Astrocyte (in vitro differentiated cells and primary cell): ENCODE measurements around the gene C12orf43. TPM values are rescaled to one million over a fixed set of nuclear protein-coding genes. Genes with fewer than 3 reads are reported as not detected.

Experiments
- DNase-seq: peaks from one replicate; pipeline ENCODE4 v3.0.0-alpha.2; 2010; ENCODE audit warnings: low read depth
- FAIRE-seq: peaks from 2 replicates; lab custom pipeline; 2011; peaks lifted over from hg19 to GRCh38; lab: Jason Lieb, UNC
- H2AFZ ChIP-seq: 2 replicates; pipeline ENCODE4 v1.6.0; 2012; ENCODE audit warnings: low read depth, low read length, inconsistent platforms
- H3K27ac ChIP-seq: 2 replicates; pipeline ENCODE4 v1.5.1; 2011; ENCODE audit warnings: low read depth, low read length, inconsistent platforms
- H3K27me3 ChIP-seq: 2 replicates; pipeline ENCODE4 v1.6.0; 2011; ENCODE audit warnings: low read length, inconsistent platforms; ENCODE audit not compliant: insufficient read depth
- H3K36me3 ChIP-seq: 2 replicates; pipeline ENCODE4 v1.5.1; 2011; ENCODE audit warnings: low read length, inconsistent platforms; ENCODE audit not compliant: insufficient read depth
- H3K4me1 ChIP-seq: 2 replicates; pipeline ENCODE4 v1.5.1; 2011; ENCODE audit warnings: low read length, inconsistent platforms; ENCODE audit not compliant: insufficient read depth
- H3K4me2 ChIP-seq: 2 replicates; pipeline ENCODE4 v1.6.0; 2012; ENCODE audit warnings: low read length, inconsistent platforms
- H3K4me3 ChIP-seq: 2 replicates; pipeline ENCODE4 v1.5.1; 2011; ENCODE audit warnings: low read depth, mild to moderate bottlenecking, low read length, inconsistent platforms; ENCODE audit not compliant: insufficient read depth
- H3K79me2 ChIP-seq: 2 replicates; pipeline ENCODE4 v1.6.0; 2012; ENCODE audit warnings: mild to moderate bottlenecking, low read length, inconsistent platforms; ENCODE audit not compliant: insufficient read depth
- H3K9ac ChIP-seq: 2 replicates; pipeline ENCODE4 v1.6.0; 2012; ENCODE audit warnings: mild to moderate bottlenecking, low read length, inconsistent platforms
- H3K9me3 ChIP-seq: 2 replicates; pipeline ENCODE4 v1.5.1; 2012; ENCODE audit warnings: low read depth, mild to moderate bottlenecking, low read length, inconsistent platforms; ENCODE audit not compliant: insufficient read depth
- H4K20me1 ChIP-seq: 2 replicates; pipeline ENCODE4 v1.6.0; 2012; ENCODE audit warnings: low read length, inconsistent platforms; ENCODE audit not compliant: insufficient read depth
- H3K27ac Mint-ChIP-seq: one replicate; pipeline ENCODE4 v1.8.0; 2021; ENCODE audit warnings: mild to moderate bottlenecking, mixed read lengths; ENCODE audit not compliant: unreplicated experiment
- H3K27me3 Mint-ChIP-seq: one replicate; pipeline ENCODE4 v1.8.0; 2021; ENCODE audit warnings: low read depth, mixed read lengths; ENCODE audit not compliant: unreplicated experiment
- H3K36me3 Mint-ChIP-seq: one replicate; pipeline ENCODE4 v1.8.0; 2021; ENCODE audit warnings: low read depth, mixed read lengths; ENCODE audit not compliant: unreplicated experiment
- H3K4me1 Mint-ChIP-seq: one replicate; pipeline ENCODE4 v1.8.0; 2021; ENCODE audit warnings: low read depth, mixed read lengths; ENCODE audit not compliant: unreplicated experiment
- H3K4me3 Mint-ChIP-seq: one replicate; pipeline ENCODE4 v1.8.0; 2021; ENCODE audit warnings: mild to moderate bottlenecking, moderate library complexity, mixed read lengths; ENCODE audit not compliant: unreplicated experiment
- H3K9me3 Mint-ChIP-seq: one replicate; pipeline ENCODE4 v1.8.0; 2021; ENCODE audit warnings: mild to moderate bottlenecking, mixed read lengths; ENCODE audit not compliant: unreplicated experiment
- CTCF ChIP-seq: IDR thresholded peaks from 2 replicates; pipeline ENCODE4 v1.5.1; 2011; ENCODE audit warnings: low read depth, mild to moderate bottlenecking, inconsistent platforms, low read length, moderate library complexity; ENCODE audit not compliant: insufficient read depth
- EZH2 ChIP-seq: IDR thresholded peaks from 2 replicates; pipeline ENCODE4 v1.6.1; 2012; ENCODE audit warnings: mild to moderate bottlenecking, low read length, inconsistent platforms; ENCODE audit not compliant: insufficient read depth
- total RNA-seq: library from RNA; stranded (reverse); gene quantifications from 2 replicates; pipeline ENCODE4 v1.2.1, GENCODE V29; 2021

Gene C12orf43
- total RNA-seq, 1 donor from 2014 or later, result 16.2 TPM

- Mint-ChIP-seq H3K9me3 (no peaks in the 10 kb centered on the region), H3K4me1 (no peaks in the 10 kb centered on the region), H3K27ac (no peak within 1 kb of the TSS), H3K4me3 (no peak within 1 kb of the TSS), H3K27me3 (peaks cover 2% of the 10 kb centered on the region), H3K36me3 (no peaks in the 10 kb centered on the region)
- H3K4me2 ChIP-seq, result no peak within 1 kb of the TSS
- no peak within 1 kb of the TSS for H3K4me3 ChIP-seq
- FAIRE-seq, result no peak
- no peak for TF ChIP-seq EZH2
- TF ChIP-seq CTCF, result no peak
- H3K27me3 ChIP-seq, result peaks cover 2% of the 10 kb centered on the region
- H2AFZ ChIP-seq, result no peak within 1 kb of the TSS
- H3K27ac ChIP-seq, result no peak within 1 kb of the TSS
- no peaks in the 10 kb centered on the region for H3K9me3 ChIP-seq
- no peaks in the 10 kb centered on the region for H4K20me1 ChIP-seq
- no peaks in the 10 kb centered on the region for H3K36me3 ChIP-seq
- no peak for DNase-seq
- H3K9ac ChIP-seq, result no peak within 1 kb of the TSS
- no peaks in the 10 kb centered on the region for H3K79me2 ChIP-seq
- no peaks in the 10 kb centered on the region for H3K4me1 ChIP-seq
Measured at GRCh38 chr12:120978296-120979219, 37.7 kb downstream of the C12orf43 start, which contains the start of gene HNF1A. TSS of gene HNF1A (plus strand) at chr12:120978543. CDS start at chr12:120978769, 226 bp downstream.

- no peaks in the 10 kb centered on the region for H3K4me1 Mint-ChIP-seq
- DNase-seq (no peak), FAIRE-seq (no peak)
- H3K9ac ChIP-seq, result no peak overlapping the region
- H3K27ac Mint-ChIP-seq, result no peak overlapping the region
- H3K27me3 ChIP-seq, result peaks cover 2% of the 10 kb centered on the region
- no peak overlapping the region for H3K4me2 ChIP-seq
- H3K36me3 Mint-ChIP-seq, result no peaks in the 10 kb centered on the region
- no peaks in the 10 kb centered on the region for H4K20me1 ChIP-seq
- H3K79me2 ChIP-seq, result no peaks in the 10 kb centered on the region
- H3K4me1 ChIP-seq, result no peaks in the 10 kb centered on the region
- no peak overlapping the region for H3K4me3 ChIP-seq
- H3K27ac ChIP-seq, result no peak overlapping the region
- H3K9me3 ChIP-seq, result no peaks in the 10 kb centered on the region
- H3K9me3 Mint-ChIP-seq, result no peaks in the 10 kb centered on the region
- H3K4me3 Mint-ChIP-seq, result no peak overlapping the region
- H3K27me3 Mint-ChIP-seq, result peaks cover 2% of the 10 kb centered on the region
- TF ChIP-seq EZH2, result no peak
- TF ChIP-seq CTCF, result no peak
- H3K36me3 ChIP-seq, result no peaks in the 10 kb centered on the region
- H2AFZ ChIP-seq, result no peak overlapping the region
Measured at GRCh38 chr12:120977531-120978295, 38.6 kb downstream of the C12orf43 start.
